Upper lobe of left lung (tissue), 6 donors: Measurements from ENCODE around the gene SYTL2. TPM values are rescaled to one million over a fixed set of nuclear protein-coding genes. Genes with fewer than 3 reads are reported as not detected.

Experiments
- ATAC-seq, 2 donors: fragments of 200-7000 bp; cut with Tn5 transposase; one replicate each; pipeline ENCODE4 v1.9.1; 2022; ENCODE audit warnings: mild to moderate bottlenecking in 2 of 2, moderate library complexity in 2 of 2; ENCODE audit not compliant: low FRiP score in 2 of 2
- DNase-seq, 2 donors: peaks; one replicate each; pipeline ENCODE4 v3.0.0-alpha.2; 2019 to 2020
- H3K27ac ChIP-seq, 4 donors: fragments of 200-600 bp; sonication (generic); one replicate each; pipeline ENCODE4 v1.5.1; 2016 to 2019
- H3K27me3 ChIP-seq, 4 donors: fragments of 200-600 bp; sonication (generic); one replicate each; pipeline ENCODE4 v1.5.1; 2017 to 2019
- H3K36me3 ChIP-seq, 4 donors: fragments of 200-600 bp; sonication (generic); one replicate each; pipeline ENCODE4 v1.5.1; 2016 to 2019
- H3K4me1 ChIP-seq, 4 donors: fragments of 200-600 bp; sonication (generic); one replicate each; pipeline ENCODE4 v1.5.1; 2018 to 2019
- H3K4me3 ChIP-seq, 4 donors: fragments of 200-600 bp; sonication (generic); one replicate each; pipeline ENCODE4 v1.5.1; 2017 to 2019; ENCODE audit warnings: mild to moderate bottlenecking in 2 of 4, moderate library complexity in 1 of 4
- H3K9me3 ChIP-seq, 4 donors: fragments of 200-600 bp; sonication (generic); one replicate each; pipeline ENCODE4 v1.5.1; 2018 to 2019
- EP300 ChIP-seq, 4 donors: sonication (generic); formaldehyde crosslinking; IDR thresholded peaks; one replicate each; pipeline ENCODE4 v1.5.1; 2017; ENCODE audit warnings: antibody characterized with exemption in 4 of 4, control low read depth in 2 of 4
- POLR2A ChIP-seq, 4 donors: fragments of 450-650 bp; IDR thresholded peaks; one replicate each; pipeline ENCODE4 v1.5.1; 2016 to 2017; ENCODE audit warnings: antibody characterized with exemption in 4 of 4, mild to moderate bottlenecking in 2 of 4
- POLR2AphosphoS5 ChIP-seq, 2 donors: sonication (generic); formaldehyde crosslinking; IDR thresholded peaks; one replicate each; pipeline ENCODE4 v1.5.1; 2017; ENCODE audit warnings: antibody characterized with exemption in 2 of 2
- WGBS, 2 donors: methylation state at CpG; one replicate each; pipeline ENCODE4 v1.1.5; 2017 to 2018; 5-methylcytosine and 5-hydroxymethylcytosine counted together
- total RNA-seq, 6 donors: library from RNA; depleted of rRNA in 4 of 6; stranded (reverse); fragments of >200 nt in 4 of 6; gene quantifications; one replicate each; pipeline versions ENCODE4 v1.1.0 to v1.2.1, GENCODE V29; 2016 to 2021
- TF ChIP-seq, protein P1 (sequence below), 6 experiments: fragments of 450-650 bp in 4 of 6; fragments of 200-600 bp in 2 of 6; sonication (generic) in 2 of 6; IDR thresholded peaks; one replicate each; pipeline ENCODE4 v1.5.1; 2016 to 2019; ENCODE audit warnings: antibody characterized with exemption in 6 of 6
- donor health status: DM: no; HTN: no; CAD: no; lungs with moderate emphysema.
- donor health status: DM: no; HTN: yes; CAD: no; lungs with severe emphysema.

SYTL2 gene
- total RNA-seq, 6 donors from 2014 or later: 11.9 to 52.7 (median 20.1) TPM

DNA sequence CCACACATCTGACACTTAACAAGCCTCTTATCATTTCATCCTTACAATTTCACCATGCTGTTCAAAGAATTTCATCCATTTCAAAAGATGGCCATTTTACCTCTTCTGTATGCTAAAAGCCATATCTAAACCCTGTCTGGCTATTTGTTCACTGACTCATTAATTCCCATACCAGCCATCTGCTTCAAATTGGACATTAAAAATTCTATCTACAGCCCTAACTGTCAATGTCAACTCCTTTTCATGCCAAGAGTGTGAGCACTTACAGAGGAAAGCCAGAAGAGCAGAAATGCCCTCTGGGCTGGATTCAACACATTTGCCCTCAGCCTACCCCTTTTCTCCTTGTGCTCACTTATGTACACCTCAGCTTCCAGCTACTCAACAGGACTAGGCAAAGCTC is 59.2 kb downstream of the SYTL2 start:
- Histone ChIP-seq H3K9me3 (no peaks in the 10 kb centered on the region), H3K36me3 (no peaks in the 10 kb centered on the region), H3K27ac (no peak overlapping the region), H3K27me3 (no peaks in the 10 kb centered on the region), H3K4me3 (no peak overlapping the region), H3K4me1 (peaks cover 0 to 30% (median 27%) of the 10 kb centered on the region in 4 donors)
- DNase-seq (no peak), ATAC-seq (no peak)
- TF ChIP-seq EP300 (IDR thresholded peaks at IDR 0.05) (no peak), POLR2A (IDR thresholded peaks at IDR 0.05) (no peak), POLR2AphosphoS5 (IDR thresholded peaks at IDR 0.05) (no peak)
- TF ChIP-seq, protein P1, sequence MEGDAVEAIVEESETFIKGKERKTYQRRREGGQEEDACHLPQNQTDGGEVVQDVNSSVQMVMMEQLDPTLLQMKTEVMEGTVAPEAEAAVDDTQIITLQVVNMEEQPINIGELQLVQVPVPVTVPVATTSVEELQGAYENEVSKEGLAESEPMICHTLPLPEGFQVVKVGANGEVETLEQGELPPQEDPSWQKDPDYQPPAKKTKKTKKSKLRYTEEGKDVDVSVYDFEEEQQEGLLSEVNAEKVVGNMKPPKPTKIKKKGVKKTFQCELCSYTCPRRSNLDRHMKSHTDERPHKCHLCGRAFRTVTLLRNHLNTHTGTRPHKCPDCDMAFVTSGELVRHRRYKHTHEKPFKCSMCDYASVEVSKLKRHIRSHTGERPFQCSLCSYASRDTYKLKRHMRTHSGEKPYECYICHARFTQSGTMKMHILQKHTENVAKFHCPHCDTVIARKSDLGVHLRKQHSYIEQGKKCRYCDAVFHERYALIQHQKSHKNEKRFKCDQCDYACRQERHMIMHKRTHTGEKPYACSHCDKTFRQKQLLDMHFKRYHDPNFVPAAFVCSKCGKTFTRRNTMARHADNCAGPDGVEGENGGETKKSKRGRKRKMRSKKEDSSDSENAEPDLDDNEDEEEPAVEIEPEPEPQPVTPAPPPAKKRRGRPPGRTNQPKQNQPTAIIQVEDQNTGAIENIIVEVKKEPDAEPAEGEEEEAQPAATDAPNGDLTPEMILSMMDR (IDR thresholded peaks at IDR 0.05): no peak

DNA sequence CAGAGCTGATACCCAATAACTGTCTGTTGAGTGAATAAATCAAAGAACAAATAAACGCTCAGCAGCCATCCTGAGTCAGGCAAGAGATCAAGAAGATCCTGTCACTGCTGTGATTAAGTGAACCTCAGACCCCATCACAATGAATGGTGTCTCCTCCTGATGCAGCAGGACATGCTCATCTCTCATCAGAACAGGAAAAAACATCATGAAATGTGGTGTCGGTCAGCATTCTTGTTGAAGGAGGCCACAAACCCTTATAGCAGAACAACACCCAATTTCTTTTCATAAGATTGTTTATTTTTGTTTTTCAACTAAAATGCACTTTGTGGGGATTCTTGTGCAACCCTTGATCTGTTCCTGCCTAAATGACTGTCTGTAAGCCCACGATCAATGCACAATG is 60.3 kb downstream of the SYTL2 start:
- no peak for ATAC-seq
- 38 to 49% methylated on average over 3 of the region's 3 CpGs for WGBS, 2 donors
- no peaks in the 10 kb centered on the region for H3K27me3 ChIP-seq
- no peak overlapping the region for H3K4me3 ChIP-seq
- no peak for DNase-seq
- H3K36me3 ChIP-seq: no peaks in the 10 kb centered on the region
- TF ChIP-seq, protein P1 (IDR thresholded peaks at IDR 0.05): no peak
- TF ChIP-seq POLR2A (IDR thresholded peaks at IDR 0.05) (no peak), EP300 (IDR thresholded peaks at IDR 0.05) (no peak), POLR2AphosphoS5 (IDR thresholded peaks at IDR 0.05) (no peak)
- H3K4me1 ChIP-seq: peaks cover 0 to 35% (median 33%) of the 10 kb centered on the region in 4 donors
- H3K9me3 ChIP-seq: no peaks in the 10 kb centered on the region
- H3K27ac ChIP-seq: no peak overlapping the region

DNA sequence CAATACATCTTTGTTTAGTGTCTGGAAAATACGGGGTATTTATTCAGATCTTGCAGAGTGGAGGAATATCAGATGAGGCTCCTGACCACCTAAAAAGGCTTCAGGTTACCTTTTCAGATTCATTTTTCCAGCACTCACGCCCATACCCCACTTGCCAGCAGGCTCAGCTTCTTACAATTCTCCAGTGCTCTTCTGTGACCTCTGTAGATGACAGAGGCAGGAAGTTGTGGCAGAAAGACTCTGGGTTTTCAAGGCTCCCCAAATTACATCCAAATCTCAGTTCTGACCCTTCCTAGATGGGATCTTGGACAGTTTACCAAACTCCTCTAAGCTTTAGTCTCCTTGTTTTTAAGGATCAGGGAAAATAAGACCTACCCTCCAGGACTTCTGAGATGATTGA is 61.1 kb downstream of the SYTL2 start:
- TF ChIP-seq POLR2A (IDR thresholded peaks at IDR 0.05) (no peak), EP300 (IDR thresholded peaks at IDR 0.05) (no peak), POLR2AphosphoS5 (IDR thresholded peaks at IDR 0.05) (no peak)
- TF ChIP-seq, protein P1 (IDR thresholded peaks at IDR 0.05): no peak
- no peak for ATAC-seq
- DNase-seq: no peak
- Histone ChIP-seq H3K4me1 (peaks cover 0 to 36% (median 33%) of the 10 kb centered on the region in 4 donors), H3K27me3 (no peaks in the 10 kb centered on the region), H3K9me3 (no peaks in the 10 kb centered on the region), H3K4me3 (no peak overlapping the region), H3K27ac (peak overlapping the region in 1 of 4 donors; percentile 12), H3K36me3 (no peaks in the 10 kb centered on the region)
- WGBS, 2 donors: 74 to 78% methylated on average over 2 of the region's 2 CpGs

DNA sequence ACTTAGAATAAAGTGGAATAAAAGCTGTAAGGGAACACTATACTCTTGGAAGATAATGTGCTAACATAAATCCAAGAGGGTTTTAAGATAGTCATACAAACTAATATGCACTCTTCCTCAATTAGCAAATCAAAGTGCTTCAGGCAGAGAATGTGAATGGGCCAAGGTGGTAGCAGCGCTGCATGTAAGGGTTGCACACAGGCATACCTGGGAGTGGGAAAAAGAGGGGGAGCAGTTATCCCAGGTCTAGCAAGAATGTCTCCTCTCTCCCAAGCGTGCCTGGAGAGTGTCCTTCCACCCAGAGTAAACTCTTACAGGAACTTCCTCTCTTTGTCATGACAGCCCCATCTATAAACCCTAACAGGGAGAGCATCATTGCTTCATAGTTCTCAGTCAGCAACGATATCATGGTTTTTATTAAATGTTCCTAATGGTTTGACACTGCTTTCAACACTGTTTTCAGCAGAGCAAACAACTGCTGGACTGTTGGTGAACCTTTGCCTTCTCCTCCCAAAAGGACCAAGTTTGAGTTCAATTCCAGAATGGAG is 61.6 kb downstream of the SYTL2 start:
- no peak for DNase-seq
- H3K36me3 ChIP-seq: no peaks in the 10 kb centered on the region
- WGBS, 2 donors: 60 to 67% methylated on average over 3 of the region's 3 CpGs
- H3K27ac ChIP-seq: peak overlapping the region in 1 of 4 donors; percentile 12
- no peak for ATAC-seq
- no peak for TF ChIP-seq EP300 (IDR thresholded peaks at IDR 0.05)
- TF ChIP-seq POLR2A (IDR thresholded peaks at IDR 0.05): no peak
- no peak for TF ChIP-seq POLR2AphosphoS5 (IDR thresholded peaks at IDR 0.05)
- TF ChIP-seq, protein P1 (IDR thresholded peaks at IDR 0.05): no peak
- H3K9me3 ChIP-seq: no peaks in the 10 kb centered on the region
- no peak overlapping the region for H3K4me3 ChIP-seq
- peaks cover 0 to 36% (median 33%) of the 10 kb centered on the region in 4 donors for H3K4me1 ChIP-seq
- no peaks in the 10 kb centered on the region for H3K27me3 ChIP-seq

DNA sequence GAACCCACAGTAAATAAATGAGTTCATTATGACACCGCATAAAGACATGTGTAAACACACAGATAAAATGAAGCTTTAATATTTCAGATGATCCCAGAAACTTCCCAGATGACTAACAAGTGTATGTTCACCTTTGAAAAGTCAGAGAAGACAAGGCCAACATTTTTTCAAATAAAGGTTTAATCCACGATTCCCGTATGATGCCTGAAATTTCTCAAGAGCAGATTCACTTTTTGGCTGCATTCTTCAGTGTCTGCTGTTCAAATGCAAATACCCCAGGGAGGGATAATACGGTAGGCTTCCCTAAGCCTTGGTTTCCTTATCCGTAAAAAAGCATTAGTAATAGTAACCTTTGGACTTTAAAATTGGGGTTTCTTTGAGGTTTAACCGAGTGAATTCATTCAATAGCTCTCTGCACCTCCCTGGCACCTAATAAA is 62.5 kb downstream of the SYTL2 start:
- DNase-seq: no peak
- TF ChIP-seq POLR2AphosphoS5 (IDR thresholded peaks at IDR 0.05): no peak
- no peak for TF ChIP-seq POLR2A (IDR thresholded peaks at IDR 0.05)
- TF ChIP-seq, protein P1 (IDR thresholded peaks at IDR 0.05): no peak
- TF ChIP-seq EP300 (IDR thresholded peaks at IDR 0.05): no peak
- no peaks in the 10 kb centered on the region for H3K27me3 ChIP-seq
- H3K27ac ChIP-seq: no peak overlapping the region
- peaks cover 0 to 36% (median 33%) of the 10 kb centered on the region in 4 donors for H3K4me1 ChIP-seq
- no peak overlapping the region for H3K4me3 ChIP-seq
- no peaks in the 10 kb centered on the region for H3K9me3 ChIP-seq
- 90 to 91% methylated on average over 6 of the region's 6 CpGs for WGBS, 2 donors
- no peaks in the 10 kb centered on the region for H3K36me3 ChIP-seq
- no peak for ATAC-seq
